A673 (cell line): ENCODE data around the gene SLC2A6. TPM values are rescaled to one million over a fixed set of nuclear protein-coding genes. Genes with fewer than 3 reads are reported as not detected.

Experiments used
- BruUV-seq: library from RNA; stranded (reverse); fragments of 400-500 nt; replicated peaks from 2 replicates; lab custom pipeline; 2021; lab: Mats Ljungman, UMichigan
- CTCF ChIA-PET: fragments of 300-600 bp; sonication (Branson Sonifier 250); formaldehyde crosslinking; loops from one replicate; lab custom pipeline; 2022; ENCODE audit warnings: antibody characterized with exemption; lab: Charles Lee
- POLR2A ChIA-PET: fragments of 300-600 bp; sonication (Branson Sonifier 250); formaldehyde crosslinking; loops from one replicate; lab custom pipeline; 2022; ENCODE audit warnings: antibody characterized with exemption; ENCODE audit not compliant: low non-redundant PET; lab: Charles Lee
- DNase-seq: peaks from one replicate; pipeline ENCODE4 v3.0.0-alpha.2; 2015; ENCODE audit warnings: low spot score
- H3K27ac ChIP-seq: fragments of 200-600 bp; sonication (generic); 2 replicates; pipeline ENCODE4 v1.5.1; 2016; ENCODE audit warnings: mixed run types, low read depth, mild to moderate bottlenecking, mixed read lengths, antibody characterized with exemption, low read length; ENCODE audit not compliant: poor library complexity, severe bottlenecking
- H3K27me3 ChIP-seq: fragments of 200-600 bp; sonication (generic); replicated peaks from 2 replicates; pipeline ENCODE4 v1.6.1; 2017; ENCODE audit warnings: mixed run types, low read depth, mild to moderate bottlenecking, mixed read lengths, antibody characterized with exemption, low read length; ENCODE audit not compliant: insufficient read depth, poor library complexity
- H3K36me3 ChIP-seq: fragments of 200-600 bp; sonication (generic); 2 replicates; pipeline ENCODE4 v1.6.1; 2016; ENCODE audit warnings: mixed run types, mild to moderate bottlenecking, mixed read lengths, antibody characterized with exemption, low read length; ENCODE audit not compliant: insufficient read depth, poor library complexity, severe bottlenecking
- H3K4me1 ChIP-seq: fragments of 200-600 bp; sonication (generic); 2 replicates; pipeline ENCODE4 v1.6.1; 2017; ENCODE audit warnings: mixed run types, mild to moderate bottlenecking, mixed read lengths, antibody characterized with exemption, low read length; ENCODE audit not compliant: insufficient read depth, poor library complexity, severe bottlenecking
- H3K4me3 ChIP-seq: fragments of 200-600 bp; sonication (generic); 2 replicates; pipeline ENCODE4 v1.5.1; 2016; ENCODE audit warnings: low read depth, mixed run types, mild to moderate bottlenecking, mixed read lengths, low read length; ENCODE audit not compliant: poor library complexity, severe bottlenecking
- H3K9me3 ChIP-seq: fragments of 200-600 bp; sonication (generic); 2 replicates; pipeline ENCODE4 v1.6.1; 2016; ENCODE audit warnings: mixed run types, low read depth, mild to moderate bottlenecking, mixed read lengths, antibody characterized with exemption, low read length; ENCODE audit not compliant: poor library complexity, severe bottlenecking
- EZH2 ChIP-seq: fragments of 200-600 bp; sonication (generic); IDR thresholded peaks from 2 replicates; pipeline ENCODE4 v1.6.1; 2017; ENCODE audit warnings: borderline replicate concordance, low read depth, mild to moderate bottlenecking, mixed read lengths, antibody characterized with exemption, low read length; ENCODE audit not compliant: poor library complexity, severe bottlenecking
- intact Hi-C: fragments of 100-400 bp; cut with micrococcal nuclease; formaldehyde crosslinking; loops from one replicate; pipeline ENCODE4 v1.10.0; 2022; ENCODE audit not compliant: unreplicated experiment
- total RNA-seq: library from RNA; stranded (reverse); gene quantifications from 2 replicates; pipeline ENCODE4 v1.2.3, GENCODE V29; 2021
- TF ChIP-seq, protein P1 (sequence below): fragments of 300-800, 200-600 bp; sonication (generic); conservative IDR thresholded peaks from 2 replicates; pipeline ENCODE4 v1.5.1; 2017; ENCODE audit warnings: low read depth, mild to moderate bottlenecking, antibody characterized with exemption, low read length, moderate library complexity, mixed read lengths

Gene SLC2A6
- total RNA-seq, 1 experiment from 2014 or later: 1.8 TPM

DNA sequence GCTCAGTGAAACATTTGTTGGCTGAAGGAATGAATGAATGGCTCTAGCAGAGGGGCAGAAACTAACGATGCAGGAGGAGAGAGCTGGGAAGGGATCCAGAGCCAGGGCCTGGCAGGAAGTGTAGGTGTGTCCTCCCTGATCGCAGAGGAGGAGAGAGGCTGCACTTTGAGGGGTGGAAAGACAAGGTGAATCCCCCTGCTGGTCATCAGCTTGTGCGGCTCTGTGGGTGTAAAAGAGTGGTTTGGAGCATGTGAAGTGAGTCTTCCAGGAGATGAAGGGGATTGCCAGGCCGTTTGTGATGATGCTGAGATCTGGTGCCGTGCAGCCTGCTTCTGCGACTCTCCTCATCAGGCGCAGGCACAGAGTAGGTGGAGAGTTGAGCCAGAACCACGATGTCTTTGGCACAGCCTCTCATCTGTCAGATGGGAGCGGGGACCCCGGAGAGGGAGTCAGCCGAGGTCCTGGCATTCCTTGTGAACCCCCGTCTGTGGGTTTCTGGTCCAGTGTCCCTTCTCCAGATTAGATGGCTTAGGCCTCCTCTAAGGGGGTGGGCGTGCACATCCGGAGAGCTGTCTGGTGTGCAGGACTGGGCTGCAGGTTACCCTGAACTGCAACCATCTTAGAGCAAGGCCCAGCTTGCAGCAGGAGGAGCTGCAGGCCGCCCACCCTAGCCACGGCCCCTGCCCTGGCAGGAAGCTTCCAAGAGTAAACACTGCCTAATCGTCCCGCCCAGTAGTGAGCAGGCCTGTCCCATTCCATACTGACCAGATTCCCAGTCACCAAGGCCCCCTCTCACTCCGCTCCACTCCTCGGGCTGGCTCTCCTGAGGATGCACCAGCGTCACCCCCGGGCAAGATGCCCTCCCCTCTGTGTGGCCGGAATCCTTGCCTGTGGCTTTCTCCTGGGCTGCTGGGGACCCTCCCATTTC, 57.0 kb downstream of the SLC2A6 start, which contains the start of gene ADAMTS13:
ADAMTS13 (plus strand) TSS at position 753 of the 928 bp plus-strand sequence; CDS start at position 830, 77 bp downstream.
- Histone ChIP-seq H3K4me3 (no peak within 1 kb of the TSS), H3K9me3 (no peaks in the 10 kb centered on the region), H3K27me3 (no peaks in the 10 kb centered on the region), H3K4me1 (no peaks in the 10 kb centered on the region), H3K27ac (no peak within 1 kb of the TSS), H3K36me3 (no peaks in the 10 kb centered on the region)
- CTCF ChIA-PET: no interaction called here
- BruUV-seq: no TSS peak
- POLR2A ChIA-PET: no interaction called here
- DNase-seq: no peak
- TF ChIP-seq, protein P1, sequence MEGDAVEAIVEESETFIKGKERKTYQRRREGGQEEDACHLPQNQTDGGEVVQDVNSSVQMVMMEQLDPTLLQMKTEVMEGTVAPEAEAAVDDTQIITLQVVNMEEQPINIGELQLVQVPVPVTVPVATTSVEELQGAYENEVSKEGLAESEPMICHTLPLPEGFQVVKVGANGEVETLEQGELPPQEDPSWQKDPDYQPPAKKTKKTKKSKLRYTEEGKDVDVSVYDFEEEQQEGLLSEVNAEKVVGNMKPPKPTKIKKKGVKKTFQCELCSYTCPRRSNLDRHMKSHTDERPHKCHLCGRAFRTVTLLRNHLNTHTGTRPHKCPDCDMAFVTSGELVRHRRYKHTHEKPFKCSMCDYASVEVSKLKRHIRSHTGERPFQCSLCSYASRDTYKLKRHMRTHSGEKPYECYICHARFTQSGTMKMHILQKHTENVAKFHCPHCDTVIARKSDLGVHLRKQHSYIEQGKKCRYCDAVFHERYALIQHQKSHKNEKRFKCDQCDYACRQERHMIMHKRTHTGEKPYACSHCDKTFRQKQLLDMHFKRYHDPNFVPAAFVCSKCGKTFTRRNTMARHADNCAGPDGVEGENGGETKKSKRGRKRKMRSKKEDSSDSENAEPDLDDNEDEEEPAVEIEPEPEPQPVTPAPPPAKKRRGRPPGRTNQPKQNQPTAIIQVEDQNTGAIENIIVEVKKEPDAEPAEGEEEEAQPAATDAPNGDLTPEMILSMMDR: 0 out of 2 replicates have a peak, but pooled peaks have one; percentile 17
- no peak for TF ChIP-seq EZH2
- intact Hi-C loops: no loop called here

Other genes with a start within 250 kb of the SLC2A6 start
- not detected in 2 replicates for gene ABO, start 203.9 kb downstream of the SLC2A6 start, total RNA-seq
- gene SURF6, start 142.9 kb downstream of the SLC2A6 start, total RNA-seq: 34.7 and 36.6 TPM in 2 replicates
- 46.2 and 49.6 TPM in 2 replicates for gene MED22, start 131.0 kb downstream of the SLC2A6 start, total RNA-seq
- gene RPL7A, start 130.9 kb downstream of the SLC2A6 start, total RNA-seq: 1,920 and 1,940 TPM in 2 replicates
- gene SURF1, start 122.6 kb downstream of the SLC2A6 start, total RNA-seq: 41.6 and 53.3 TPM in 2 replicates
- gene SURF2, start 122.5 kb downstream of the SLC2A6 start, total RNA-seq: 35.0 and 42.0 TPM in 2 replicates
- 201 and 214 TPM in 2 replicates for gene SURF4, start 103.0 kb downstream of the SLC2A6 start, total RNA-seq
- 0.52 and 1.5 TPM in 2 replicates for gene STKLD1, start 102.7 kb downstream of the SLC2A6 start, total RNA-seq
- gene REXO4, start 61.1 kb downstream of the SLC2A6 start, total RNA-seq: 32.0 and 35.9 TPM in 2 replicates
- 1.3 and 3.1 TPM in 2 replicates for gene ADAMTS13, start 56.7 kb downstream of the SLC2A6 start, total RNA-seq
- 7.8 and 10.6 TPM in 2 replicates for gene CACFD1, start 19.1 kb downstream of the SLC2A6 start, total RNA-seq
- not detected in 2 replicates for gene MYMK, start 45.9 kb upstream of the SLC2A6 start, total RNA-seq
- gene ADAMTSL2, start 55.6 kb upstream of the SLC2A6 start, total RNA-seq: 0.06 TPM in 1 of 2 replicates, not detected in the other
- not detected in 2 replicates for gene FAM163B, start 130.3 kb upstream of the SLC2A6 start, total RNA-seq
- not detected in 2 replicates for gene DBH, start 157.3 kb upstream of the SLC2A6 start, total RNA-seq